HepG2 (cell line): ENCODE measurements around the gene EEFSEC.

ENCODE experiments used
- FOSL1 ChIP-seq: sonication (generic); formaldehyde crosslinking; IDR thresholded peaks from 2 replicates; pipeline ENCODE4 v1.9.0; 2021; ENCODE audit warnings: missing genetic modification reagents, borderline replicate concordance
- FOXM1 ChIP-seq: sonication (generic); formaldehyde crosslinking; IDR thresholded peaks from 2 replicates; pipeline ENCODE4 v1.5.0; 2020; ENCODE audit warnings: missing genetic modification reagents
- ISX ChIP-seq: sonication (generic); formaldehyde crosslinking; conservative IDR thresholded peaks from 2 replicates; pipeline ENCODE4 v1.5.0; 2020; ENCODE audit warnings: missing genetic modification reagents
- KDM1A ChIP-seq: IDR thresholded peaks from 2 replicates; pipeline ENCODE4 v1.6.1; 2016; ENCODE audit warnings: missing compliant biosample characterization
- NCOA2 ChIP-seq: sonication (generic); formaldehyde crosslinking; IDR thresholded peaks from 2 replicates; pipeline ENCODE4 v1.8.0; 2022; ENCODE audit warnings: inconsistent platforms
- POLR2A ChIP-seq, 2 experiments: IDR thresholded peaks; 2 replicates each; pipeline ENCODE4 v1.6.1; 2011; ENCODE audit warnings: low read depth in 2 of 2, low read length in 2 of 2, mild to moderate bottlenecking in 1 of 2, moderate library complexity in 1 of 2; ENCODE audit not compliant: insufficient read depth in 1 of 2
- POLR2AphosphoS2 ChIP-seq: IDR thresholded peaks from 2 replicates; pipeline ENCODE4 v1.6.1; 2011; ENCODE audit warnings: low read depth, low read length, improper control_type of control experiment
- ZFX ChIP-seq: sonication (generic); formaldehyde crosslinking; IDR thresholded peaks from 2 replicates; pipeline ENCODE4 v1.4.0; 2020; ENCODE audit warnings: mild to moderate bottlenecking, low read depth, missing genetic modification reagents, moderate library complexity
- ZNF331 ChIP-seq: sonication (generic); formaldehyde crosslinking; IDR thresholded peaks from 2 replicates; pipeline ENCODE4 v1.4.0; 2020; ENCODE audit warnings: missing genetic modification reagents
- TF ChIP-seq, protein P1 (sequence below): sonication (generic); formaldehyde crosslinking; IDR thresholded peaks from 2 replicates; pipeline ENCODE4 v1.5.0; 2020; ENCODE audit warnings: mild to moderate bottlenecking, missing genetic modification reagents, moderate library complexity
- TF ChIP-seq, protein P2 (sequence below): sonication (generic); formaldehyde crosslinking; IDR thresholded peaks from 2 replicates; pipeline ENCODE4 v1.4.0; 2020; ENCODE audit warnings: mild to moderate bottlenecking, missing genetic modification reagents
- TF ChIP-seq, protein P3 (sequence below): IDR thresholded peaks from 2 replicates; pipeline ENCODE4 v1.6.1; 2016; ENCODE audit warnings: low read depth, missing genetic modification reagents, missing compliant biosample characterization

DNA sequence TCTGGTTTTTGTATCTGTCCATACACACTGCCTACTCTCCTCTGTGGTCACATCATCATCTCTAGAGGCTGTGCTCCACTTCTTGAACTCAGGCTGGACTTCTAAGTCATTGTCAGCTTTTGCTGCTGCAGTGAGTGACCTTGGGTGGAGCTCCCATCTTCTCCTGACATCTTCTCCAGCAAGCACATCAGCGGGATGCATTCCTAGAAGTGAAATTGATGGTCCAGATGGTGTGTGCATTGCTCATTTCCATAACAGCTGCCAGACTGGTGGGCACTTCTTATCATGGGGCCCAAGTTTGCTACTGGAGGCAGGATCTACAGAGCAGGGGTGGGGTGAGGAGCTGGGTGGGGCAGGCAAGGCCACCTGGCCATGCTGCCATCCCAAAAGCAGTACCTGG lies 203.5 kb downstream of the EEFSEC start:
- no peak for TF ChIP-seq POLR2A (IDR thresholded peaks at IDR 0.05; ENCODE audit: insufficient read depth in 1 of 2, low read depth in 2 of 2, low read length in 2 of 2)
- TF ChIP-seq, protein P1, sequence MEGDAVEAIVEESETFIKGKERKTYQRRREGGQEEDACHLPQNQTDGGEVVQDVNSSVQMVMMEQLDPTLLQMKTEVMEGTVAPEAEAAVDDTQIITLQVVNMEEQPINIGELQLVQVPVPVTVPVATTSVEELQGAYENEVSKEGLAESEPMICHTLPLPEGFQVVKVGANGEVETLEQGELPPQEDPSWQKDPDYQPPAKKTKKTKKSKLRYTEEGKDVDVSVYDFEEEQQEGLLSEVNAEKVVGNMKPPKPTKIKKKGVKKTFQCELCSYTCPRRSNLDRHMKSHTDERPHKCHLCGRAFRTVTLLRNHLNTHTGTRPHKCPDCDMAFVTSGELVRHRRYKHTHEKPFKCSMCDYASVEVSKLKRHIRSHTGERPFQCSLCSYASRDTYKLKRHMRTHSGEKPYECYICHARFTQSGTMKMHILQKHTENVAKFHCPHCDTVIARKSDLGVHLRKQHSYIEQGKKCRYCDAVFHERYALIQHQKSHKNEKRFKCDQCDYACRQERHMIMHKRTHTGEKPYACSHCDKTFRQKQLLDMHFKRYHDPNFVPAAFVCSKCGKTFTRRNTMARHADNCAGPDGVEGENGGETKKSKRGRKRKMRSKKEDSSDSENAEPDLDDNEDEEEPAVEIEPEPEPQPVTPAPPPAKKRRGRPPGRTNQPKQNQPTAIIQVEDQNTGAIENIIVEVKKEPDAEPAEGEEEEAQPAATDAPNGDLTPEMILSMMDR: no peak
- TF ChIP-seq ISX (CRISPR knock-in tag): no peak
- TF ChIP-seq KDM1A (CRISPR knock-in tag): no peak
- TF ChIP-seq, protein P2, sequence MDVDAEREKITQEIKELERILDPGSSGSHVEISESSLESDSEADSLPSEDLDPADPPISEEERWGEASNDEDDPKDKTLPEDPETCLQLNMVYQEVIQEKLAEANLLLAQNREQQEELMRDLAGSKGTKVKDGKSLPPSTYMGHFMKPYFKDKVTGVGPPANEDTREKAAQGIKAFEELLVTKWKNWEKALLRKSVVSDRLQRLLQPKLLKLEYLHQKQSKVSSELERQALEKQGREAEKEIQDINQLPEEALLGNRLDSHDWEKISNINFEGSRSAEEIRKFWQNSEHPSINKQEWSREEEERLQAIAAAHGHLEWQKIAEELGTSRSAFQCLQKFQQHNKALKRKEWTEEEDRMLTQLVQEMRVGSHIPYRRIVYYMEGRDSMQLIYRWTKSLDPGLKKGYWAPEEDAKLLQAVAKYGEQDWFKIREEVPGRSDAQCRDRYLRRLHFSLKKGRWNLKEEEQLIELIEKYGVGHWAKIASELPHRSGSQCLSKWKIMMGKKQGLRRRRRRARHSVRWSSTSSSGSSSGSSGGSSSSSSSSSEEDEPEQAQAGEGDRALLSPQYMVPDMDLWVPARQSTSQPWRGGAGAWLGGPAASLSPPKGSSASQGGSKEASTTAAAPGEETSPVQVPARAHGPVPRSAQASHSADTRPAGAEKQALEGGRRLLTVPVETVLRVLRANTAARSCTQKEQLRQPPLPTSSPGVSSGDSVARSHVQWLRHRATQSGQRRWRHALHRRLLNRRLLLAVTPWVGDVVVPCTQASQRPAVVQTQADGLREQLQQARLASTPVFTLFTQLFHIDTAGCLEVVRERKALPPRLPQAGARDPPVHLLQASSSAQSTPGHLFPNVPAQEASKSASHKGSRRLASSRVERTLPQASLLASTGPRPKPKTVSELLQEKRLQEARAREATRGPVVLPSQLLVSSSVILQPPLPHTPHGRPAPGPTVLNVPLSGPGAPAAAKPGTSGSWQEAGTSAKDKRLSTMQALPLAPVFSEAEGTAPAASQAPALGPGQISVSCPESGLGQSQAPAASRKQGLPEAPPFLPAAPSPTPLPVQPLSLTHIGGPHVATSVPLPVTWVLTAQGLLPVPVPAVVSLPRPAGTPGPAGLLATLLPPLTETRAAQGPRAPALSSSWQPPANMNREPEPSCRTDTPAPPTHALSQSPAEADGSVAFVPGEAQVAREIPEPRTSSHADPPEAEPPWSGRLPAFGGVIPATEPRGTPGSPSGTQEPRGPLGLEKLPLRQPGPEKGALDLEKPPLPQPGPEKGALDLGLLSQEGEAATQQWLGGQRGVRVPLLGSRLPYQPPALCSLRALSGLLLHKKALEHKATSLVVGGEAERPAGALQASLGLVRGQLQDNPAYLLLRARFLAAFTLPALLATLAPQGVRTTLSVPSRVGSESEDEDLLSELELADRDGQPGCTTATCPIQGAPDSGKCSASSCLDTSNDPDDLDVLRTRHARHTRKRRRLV (CRISPR knock-in tag): no peak
- no peak for TF ChIP-seq ZNF331 (CRISPR knock-in tag)
- TF ChIP-seq, protein P3, sequence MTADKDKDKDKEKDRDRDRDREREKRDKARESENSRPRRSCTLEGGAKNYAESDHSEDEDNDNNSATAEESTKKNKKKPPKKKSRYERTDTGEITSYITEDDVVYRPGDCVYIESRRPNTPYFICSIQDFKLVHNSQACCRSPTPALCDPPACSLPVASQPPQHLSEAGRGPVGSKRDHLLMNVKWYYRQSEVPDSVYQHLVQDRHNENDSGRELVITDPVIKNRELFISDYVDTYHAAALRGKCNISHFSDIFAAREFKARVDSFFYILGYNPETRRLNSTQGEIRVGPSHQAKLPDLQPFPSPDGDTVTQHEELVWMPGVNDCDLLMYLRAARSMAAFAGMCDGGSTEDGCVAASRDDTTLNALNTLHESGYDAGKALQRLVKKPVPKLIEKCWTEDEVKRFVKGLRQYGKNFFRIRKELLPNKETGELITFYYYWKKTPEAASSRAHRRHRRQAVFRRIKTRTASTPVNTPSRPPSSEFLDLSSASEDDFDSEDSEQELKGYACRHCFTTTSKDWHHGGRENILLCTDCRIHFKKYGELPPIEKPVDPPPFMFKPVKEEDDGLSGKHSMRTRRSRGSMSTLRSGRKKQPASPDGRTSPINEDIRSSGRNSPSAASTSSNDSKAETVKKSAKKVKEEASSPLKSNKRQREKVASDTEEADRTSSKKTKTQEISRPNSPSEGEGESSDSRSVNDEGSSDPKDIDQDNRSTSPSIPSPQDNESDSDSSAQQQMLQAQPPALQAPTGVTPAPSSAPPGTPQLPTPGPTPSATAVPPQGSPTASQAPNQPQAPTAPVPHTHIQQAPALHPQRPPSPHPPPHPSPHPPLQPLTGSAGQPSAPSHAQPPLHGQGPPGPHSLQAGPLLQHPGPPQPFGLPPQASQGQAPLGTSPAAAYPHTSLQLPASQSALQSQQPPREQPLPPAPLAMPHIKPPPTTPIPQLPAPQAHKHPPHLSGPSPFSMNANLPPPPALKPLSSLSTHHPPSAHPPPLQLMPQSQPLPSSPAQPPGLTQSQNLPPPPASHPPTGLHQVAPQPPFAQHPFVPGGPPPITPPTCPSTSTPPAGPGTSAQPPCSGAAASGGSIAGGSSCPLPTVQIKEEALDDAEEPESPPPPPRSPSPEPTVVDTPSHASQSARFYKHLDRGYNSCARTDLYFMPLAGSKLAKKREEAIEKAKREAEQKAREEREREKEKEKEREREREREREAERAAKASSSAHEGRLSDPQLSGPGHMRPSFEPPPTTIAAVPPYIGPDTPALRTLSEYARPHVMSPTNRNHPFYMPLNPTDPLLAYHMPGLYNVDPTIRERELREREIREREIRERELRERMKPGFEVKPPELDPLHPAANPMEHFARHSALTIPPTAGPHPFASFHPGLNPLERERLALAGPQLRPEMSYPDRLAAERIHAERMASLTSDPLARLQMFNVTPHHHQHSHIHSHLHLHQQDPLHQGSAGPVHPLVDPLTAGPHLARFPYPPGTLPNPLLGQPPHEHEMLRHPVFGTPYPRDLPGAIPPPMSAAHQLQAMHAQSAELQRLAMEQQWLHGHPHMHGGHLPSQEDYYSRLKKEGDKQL (CRISPR knock-in tag): no peak
- no peak for TF ChIP-seq FOXM1
- no peak for TF ChIP-seq ZFX
- no peak for TF ChIP-seq POLR2AphosphoS2
- TF ChIP-seq FOSL1 (CRISPR knock-in tag): no peak
- TF ChIP-seq NCOA2 (CRISPR knock-in tag): no peak
